CD14-positive monocyte (primary cell): Measurements from ENCODE around the gene RAB3GAP2. TPM values are rescaled to one million over a fixed set of nuclear protein-coding genes. Genes with fewer than 3 reads are reported as not detected.

Experiments used
- DNase-seq, 3 donors: peaks; one replicate each; pipeline ENCODE4 v3.0.0-alpha.2; 2011 to 2022
- H2AFZ ChIP-seq: 2 replicates; pipeline ENCODE4 v1.6.0; 2012; ENCODE audit warnings: mild to moderate bottlenecking, low read depth, low read length, inconsistent platforms; ENCODE audit not compliant: insufficient read depth, poor library complexity, severe bottlenecking
- H3K27ac ChIP-seq, 2 donors: 1 replicate in 1 of 2; 2 replicates in 1 of 2; pipeline ENCODE4 v1.5.1; 2012 to 2013; ENCODE audit warnings: low read length in 2 of 2, control low read depth in 1 of 2, inconsistent platforms in 1 of 2, low read depth in 1 of 2, mild to moderate bottlenecking in 1 of 2
- H3K27me3 ChIP-seq, 2 donors: one replicate each; pipeline versions ENCODE4 v1.6.0 to v1.6.1; 2011 to 2013; ENCODE audit warnings: low read length in 2 of 2; ENCODE audit not compliant: control insufficient read depth in 2 of 2, insufficient read depth in 2 of 2
- H3K36me3 ChIP-seq, 2 donors: replicated peaks in 1 of 2; 1 replicate in 1 of 2; 2 replicates in 1 of 2; pipeline versions ENCODE4 v1.5.1 to v1.6.1; 2012 to 2013; ENCODE audit warnings: low read length in 2 of 2, control low read depth in 1 of 2, inconsistent platforms in 1 of 2, mild to moderate bottlenecking in 1 of 2; ENCODE audit not compliant: insufficient read depth in 2 of 2, control insufficient read depth in 1 of 2
- H3K4me1 ChIP-seq, 2 donors: 1 replicate in 1 of 2; 2 replicates in 1 of 2; pipeline versions ENCODE4 v1.5.1 to v1.6.1; 2012 to 2013; ENCODE audit warnings: low read length in 2 of 2, control low read depth in 1 of 2, inconsistent platforms in 1 of 2, mild to moderate bottlenecking in 1 of 2, moderate library complexity in 1 of 2; ENCODE audit not compliant: insufficient read depth in 2 of 2, control insufficient read depth in 1 of 2
- H3K4me2 ChIP-seq: replicated peaks from 2 replicates; pipeline ENCODE3; 2012; ENCODE audit warnings: low read length, moderate library complexity, mild to moderate bottlenecking; ENCODE audit not compliant: poor library complexity, severe bottlenecking; ENCODE audit errors: extremely low read depth
- H3K4me3 ChIP-seq, 3 experiments: fragments of 200-600 bp in 1 of 3; sonication (generic) in 1 of 3; replicated peaks in 1 of 3; 1 replicate in 2 of 3; 2 replicates in 1 of 3; pipeline ENCODE4 v1.5.1; 2011 to 2013; ENCODE audit warnings: low read length in 3 of 3, mild to moderate bottlenecking in 3 of 3, control low read depth in 2 of 3, low read depth in 2 of 3, inconsistent platforms in 1 of 3, moderate library complexity in 1 of 3
- H3K79me2 ChIP-seq: 2 replicates; pipeline ENCODE4 v1.6.0; 2012; ENCODE audit warnings: mild to moderate bottlenecking, control low read depth, inconsistent platforms, low read length, moderate library complexity; ENCODE audit not compliant: insufficient read depth
- H3K9ac ChIP-seq: 2 replicates; pipeline ENCODE4 v1.6.0; 2017; ENCODE audit warnings: low read length, mild to moderate bottlenecking; ENCODE audit not compliant: insufficient read depth, poor library complexity, severe bottlenecking
- H3K9me3 ChIP-seq, 2 donors: replicated peaks in 1 of 2; 1 replicate in 1 of 2; 2 replicates in 1 of 2; pipeline versions ENCODE4 v1.5.1 to v1.6.1; 2012 to 2013; ENCODE audit warnings: low read length in 2 of 2, control low read depth in 1 of 2; ENCODE audit not compliant: control insufficient read depth in 1 of 2, insufficient read depth in 1 of 2
- H4K20me1 ChIP-seq: 2 replicates; pipeline ENCODE4 v1.6.0; 2012; ENCODE audit warnings: mild to moderate bottlenecking, low read length, control low read depth, moderate library complexity; ENCODE audit not compliant: insufficient read depth
- H3K27ac Mint-ChIP-seq, 7 donors: one replicate each; pipeline ENCODE4 v1.8.0; 2020; ENCODE audit warnings: mild to moderate bottlenecking in 7 of 7, mixed read lengths in 7 of 7, moderate library complexity in 6 of 7, inconsistent platforms in 2 of 7
- H3K27me3 Mint-ChIP-seq, 3 donors: one replicate each; pipeline ENCODE4 v1.8.0; 2021 to 2022; ENCODE audit warnings: low read depth in 3 of 3, mild to moderate bottlenecking in 3 of 3, mixed read lengths in 3 of 3, moderate library complexity in 3 of 3, inconsistent platforms in 1 of 3
- H3K36me3 Mint-ChIP-seq, 2 donors: one replicate each; pipeline ENCODE4 v1.8.0; 2020; ENCODE audit warnings: mixed read lengths in 2 of 2, inconsistent platforms in 1 of 2, mild to moderate bottlenecking in 1 of 2
- H3K4me1 Mint-ChIP-seq: one replicate; pipeline ENCODE4 v1.8.0; 2020; ENCODE audit warnings: mild to moderate bottlenecking, mixed read lengths
- H3K4me3 Mint-ChIP-seq, 2 donors: one replicate each; pipeline ENCODE4 v1.8.0; 2020; ENCODE audit warnings: mild to moderate bottlenecking in 2 of 2, mixed read lengths in 2 of 2, moderate library complexity in 1 of 2
- H3K9me3 Mint-ChIP-seq, 7 donors: one replicate each; pipeline ENCODE4 v1.8.0; 2020 to 2022; ENCODE audit warnings: mixed read lengths in 7 of 7, mild to moderate bottlenecking in 6 of 7, moderate library complexity in 6 of 7, inconsistent platforms in 2 of 7
- WGBS: methylation state at CpG from one replicate; pipeline ENCODE4 v1.1.5; 2013; ENCODE audit warnings: missing lambda C conversion rate; ENCODE audit not compliant: insufficient coverage; 5-methylcytosine and 5-hydroxymethylcytosine counted together
- intact Hi-C, 2 donors: fragments of 100-400 bp; cut with micrococcal nuclease; formaldehyde crosslinking; loops; one replicate each; pipeline versions ENCODE4 v1.15.0 to v1.15.1; 2023
- polyA plus RNA-seq, 3 donors: library from polyadenylated mRNA; depleted of rRNA in 1 of 3; unstranded in 2 of 3; stranded (reverse) in 1 of 3; fragments of 300-500 nt in 2 of 3; fragments of >200 nt in 1 of 3; fragmentation: Illumina TruSeq in 2 of 3; gene quantifications; 1 replicate in 2 of 3; 2 replicates in 1 of 3; pipeline ENCODE4 v1.2.3, GENCODE V29; 2012 to 2021
- TF ChIP-seq, protein P1 (sequence below): fragments of 200-600 bp; IDR thresholded peaks from one replicate; pipeline ENCODE4 v1.8.0; 2022; ENCODE audit warnings: antibody characterized with exemption, mild to moderate bottlenecking

The RAB3GAP2 gene
- polyA plus RNA-seq, 3 donors = 9.8 to 12.1 (median 11.6) TPM

DNA sequence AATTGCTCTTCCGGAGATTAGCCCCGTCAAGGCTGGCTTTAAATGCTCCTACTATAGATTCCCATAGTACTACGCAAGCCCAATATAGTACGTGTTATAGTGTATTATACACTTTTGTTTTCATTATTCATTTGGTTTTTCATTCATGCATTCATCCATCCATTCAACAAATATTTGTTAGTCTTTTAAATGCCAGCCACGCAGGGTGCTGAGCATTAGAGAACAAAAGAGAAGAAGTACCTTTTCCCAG is 513 bp upstream of the RAB3GAP2 start:
- no peaks in the 10 kb centered on the region for H3K9me3 ChIP-seq
- H3K27ac ChIP-seq = peak overlapping the region; percentile 67 to 98
- peaks cover 0 to 3% (median 0%) of the 10 kb centered on the region in 3 donors for H3K27me3 Mint-ChIP-seq
- intact Hi-C loops = no loop called here
- H4K20me1 ChIP-seq = peaks cover 9% of the 10 kb centered on the region
- H3K79me2 ChIP-seq = peaks cover 44% of the 10 kb centered on the region
- peak overlapping the region; percentile 92 for H3K9ac ChIP-seq
- H3K27ac Mint-ChIP-seq = peak overlapping the region in 2 of 7 donors; percentile 75 to 89
- peak overlapping the region; percentile 89 for H3K4me2 ChIP-seq
- peak overlapping the region; percentile 90 for H2AFZ ChIP-seq
- peaks cover 25% of the 10 kb centered on the region for H3K4me1 Mint-ChIP-seq
- H3K27me3 ChIP-seq = no peaks in the 10 kb centered on the region
- peak overlapping the region; percentile 64 to 93 (median 90) for H3K4me3 ChIP-seq
- peaks cover 8 to 10% of the 10 kb centered on the region in 2 donors for H3K36me3 Mint-ChIP-seq
- H3K4me1 ChIP-seq = peaks cover 36 to 45% of the 10 kb centered on the region in 2 donors
- peaks cover 8% of the 10 kb centered on the region in 2 donors for H3K36me3 ChIP-seq
- no peak overlapping the region for H3K4me3 Mint-ChIP-seq
- WGBS = no CpG with 5 or more reads among the region's 5 CpGs
- TF ChIP-seq, protein P1, sequence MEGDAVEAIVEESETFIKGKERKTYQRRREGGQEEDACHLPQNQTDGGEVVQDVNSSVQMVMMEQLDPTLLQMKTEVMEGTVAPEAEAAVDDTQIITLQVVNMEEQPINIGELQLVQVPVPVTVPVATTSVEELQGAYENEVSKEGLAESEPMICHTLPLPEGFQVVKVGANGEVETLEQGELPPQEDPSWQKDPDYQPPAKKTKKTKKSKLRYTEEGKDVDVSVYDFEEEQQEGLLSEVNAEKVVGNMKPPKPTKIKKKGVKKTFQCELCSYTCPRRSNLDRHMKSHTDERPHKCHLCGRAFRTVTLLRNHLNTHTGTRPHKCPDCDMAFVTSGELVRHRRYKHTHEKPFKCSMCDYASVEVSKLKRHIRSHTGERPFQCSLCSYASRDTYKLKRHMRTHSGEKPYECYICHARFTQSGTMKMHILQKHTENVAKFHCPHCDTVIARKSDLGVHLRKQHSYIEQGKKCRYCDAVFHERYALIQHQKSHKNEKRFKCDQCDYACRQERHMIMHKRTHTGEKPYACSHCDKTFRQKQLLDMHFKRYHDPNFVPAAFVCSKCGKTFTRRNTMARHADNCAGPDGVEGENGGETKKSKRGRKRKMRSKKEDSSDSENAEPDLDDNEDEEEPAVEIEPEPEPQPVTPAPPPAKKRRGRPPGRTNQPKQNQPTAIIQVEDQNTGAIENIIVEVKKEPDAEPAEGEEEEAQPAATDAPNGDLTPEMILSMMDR = no peak
- no peak for DNase-seq
- H3K9me3 Mint-ChIP-seq = peaks cover 0 to 2% (median 0%) of the 10 kb centered on the region in 7 donors

DNA sequence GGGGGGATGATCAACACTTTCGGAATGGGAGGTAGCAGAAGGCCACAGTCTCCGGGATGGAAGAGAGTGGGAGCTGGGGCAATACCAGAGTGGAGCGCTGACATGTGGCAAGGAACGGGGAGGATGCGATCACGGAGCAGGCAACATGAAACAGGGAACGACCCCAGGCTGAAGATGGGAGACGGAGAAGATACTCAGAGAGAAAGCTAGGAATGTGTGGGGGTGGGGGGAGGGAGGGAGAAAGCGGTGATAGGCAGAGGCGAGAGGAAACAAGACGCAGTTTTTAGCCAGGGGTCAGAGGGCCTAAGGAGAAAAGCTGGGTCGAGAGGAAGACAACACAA is 577 bp downstream of the RAB3GAP2 start:
- peak in 2 of 3 donors; percentile 3 to 10 for DNase-seq

More for the DNA sequence above, 577 bp downstream of the RAB3GAP2 start:
- peaks cover 8 to 19% of the 10 kb centered on the region in 2 donors for H3K36me3 ChIP-seq
- TF ChIP-seq, protein P1 = no peak
- Mint-ChIP-seq H3K4me3 (no peak overlapping the region), H3K27me3 (peaks cover 0 to 3% (median 0%) of the 10 kb centered on the region in 3 donors), H3K36me3 (peaks cover 19 to 20% of the 10 kb centered on the region in 2 donors), H3K27ac (no peak overlapping the region), H3K9me3 (peaks cover 0 to 2% (median 0%) of the 10 kb centered on the region in 7 donors), H3K4me1 (peaks cover 25% of the 10 kb centered on the region)
- no peaks in the 10 kb centered on the region for H3K27me3 ChIP-seq
- H3K79me2 ChIP-seq = peaks cover 55% of the 10 kb centered on the region
- intact Hi-C loops = no loop called here
- peak overlapping the region; percentile 92 for H3K9ac ChIP-seq
- peak overlapping the region; percentile 67 to 98 for H3K27ac ChIP-seq
- H3K9me3 ChIP-seq = no peaks in the 10 kb centered on the region
- peak overlapping the region; percentile 89 for H3K4me2 ChIP-seq
- H3K4me3 ChIP-seq = peak overlapping the region; percentile 64 to 93 (median 90)
- H3K4me1 ChIP-seq = peaks cover 36 to 45% of the 10 kb centered on the region in 2 donors
- peaks cover 18% of the 10 kb centered on the region for H4K20me1 ChIP-seq
- peak overlapping the region; percentile 90 for H2AFZ ChIP-seq
- WGBS = 0% methylated on average over 10 of the region's 12 CpGs
